ENCODE measurements around the gene FAM217B.

The FAM217B gene, protein sequence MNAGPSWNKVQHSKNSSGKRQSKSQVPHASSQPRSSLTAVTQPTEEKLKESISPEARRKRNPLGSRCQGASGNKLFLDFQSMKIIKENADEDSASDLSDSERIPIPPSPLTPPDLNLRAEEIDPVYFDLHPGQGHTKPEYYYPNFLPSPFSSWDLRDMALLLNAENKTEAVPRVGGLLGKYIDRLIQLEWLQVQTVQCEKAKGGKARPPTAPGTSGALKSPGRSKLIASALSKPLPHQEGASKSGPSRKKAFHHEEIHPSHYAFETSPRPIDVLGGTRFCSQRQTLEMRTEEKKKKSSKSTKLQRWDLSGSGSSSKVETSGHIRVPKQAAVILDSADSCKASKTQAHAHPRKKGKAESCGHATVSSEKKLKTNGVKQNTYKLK

GRCh38 chr20:59940129-59940955 is at the start of gene FAM217B, which contains the start of gene PPP1R3D:
Gene FAM217B, plus strand, starts transcription at chr20:59940389. Its CDS starts 3,555 bp downstream, at chr20:59943944.
Gene PPP1R3D, minus strand, starts transcription at chr20:59940305. Its CDS starts 374 bp downstream, at chr20:59939931.
- peak; percentile 82 for DNase-seq (ENCODE audit: low read depth, low spot score)

- no peak for DNase-seq (ENCODE audit: low read depth, low spot score)
Observed at GRCh38 chr20:59891581-59891980, 48.6 kb upstream of the FAM217B start.

- DNase-seq (ENCODE audit: low read depth, low spot score), result no peak
Observed at GRCh38 chr20:59895908-59896307, 44.3 kb upstream of the FAM217B start.

GRCh38 chr20:59902470-59902869 is 37.7 kb upstream of the FAM217B start:
- DNase-seq (ENCODE audit: low read depth, low spot score), result no peak

DNA sequence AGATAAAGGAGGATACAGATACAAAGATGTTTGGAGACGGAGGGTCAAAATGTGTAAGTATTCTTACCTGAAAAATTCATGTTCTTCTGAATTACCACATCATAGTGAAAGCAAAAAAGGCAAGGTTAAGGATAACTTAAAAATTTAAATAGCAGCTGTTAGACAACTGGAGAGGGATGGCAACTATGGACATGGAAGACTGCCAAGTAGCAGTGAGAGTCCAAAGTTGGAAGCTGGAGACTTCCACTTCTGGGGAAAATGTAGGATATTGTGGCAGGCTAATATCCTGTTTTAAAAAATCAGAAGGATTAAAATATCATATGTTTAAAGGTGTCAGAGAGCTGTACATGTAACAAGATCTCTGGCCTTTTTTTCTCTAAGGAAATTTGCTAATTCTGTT is 36.6 kb upstream of the FAM217B start:
- DNase-seq (ENCODE audit: low read depth, low spot score), result no peak

GRCh38 chr20:59908855-59909254 is 31.3 kb upstream of the FAM217B start:
- DNase-seq (ENCODE audit: low read depth, low spot score), result no peak

DNA sequence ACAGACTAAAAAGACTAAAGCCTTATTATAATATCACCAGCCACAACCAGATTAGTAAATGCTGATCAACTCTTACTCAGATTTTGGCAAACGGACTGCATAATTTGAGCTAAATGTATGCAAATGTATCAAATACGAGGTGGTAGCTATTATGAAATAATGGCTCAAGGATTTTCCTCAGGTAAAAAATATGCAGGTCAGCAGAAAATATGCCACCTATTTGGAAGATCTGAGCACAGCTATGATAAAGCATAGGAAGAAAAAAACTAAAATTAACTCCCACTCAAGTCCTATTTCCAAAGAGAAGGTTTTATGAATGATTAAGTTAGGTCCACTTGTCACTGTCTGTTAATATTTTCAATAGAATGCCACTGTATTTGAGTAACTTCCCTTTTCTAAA is 29.1 kb upstream of the FAM217B start:
- no peak for DNase-seq (ENCODE audit: low read depth, low spot score)

GRCh38 chr20:59912609-59913008 is 27.6 kb upstream of the FAM217B start:
- DNase-seq (ENCODE audit: low read depth, low spot score), result no peak

- DNase-seq (ENCODE audit: low read depth, low spot score), result no peak
Observed at GRCh38 chr20:59920944-59921343, 19.2 kb upstream of the FAM217B start.

- DNase-seq (ENCODE audit: low read depth, low spot score), result no peak
Observed at GRCh38 chr20:59923514-59923913, 16.7 kb upstream of the FAM217B start.

- DNase-seq (ENCODE audit: low read depth, low spot score), result no peak
Observed at GRCh38 chr20:59925359-59925758, 14.8 kb upstream of the FAM217B start.

GRCh38 chr20:59925899-59926298 is 14.3 kb upstream of the FAM217B start:
- DNase-seq (ENCODE audit: low read depth, low spot score), result no peak

DNA sequence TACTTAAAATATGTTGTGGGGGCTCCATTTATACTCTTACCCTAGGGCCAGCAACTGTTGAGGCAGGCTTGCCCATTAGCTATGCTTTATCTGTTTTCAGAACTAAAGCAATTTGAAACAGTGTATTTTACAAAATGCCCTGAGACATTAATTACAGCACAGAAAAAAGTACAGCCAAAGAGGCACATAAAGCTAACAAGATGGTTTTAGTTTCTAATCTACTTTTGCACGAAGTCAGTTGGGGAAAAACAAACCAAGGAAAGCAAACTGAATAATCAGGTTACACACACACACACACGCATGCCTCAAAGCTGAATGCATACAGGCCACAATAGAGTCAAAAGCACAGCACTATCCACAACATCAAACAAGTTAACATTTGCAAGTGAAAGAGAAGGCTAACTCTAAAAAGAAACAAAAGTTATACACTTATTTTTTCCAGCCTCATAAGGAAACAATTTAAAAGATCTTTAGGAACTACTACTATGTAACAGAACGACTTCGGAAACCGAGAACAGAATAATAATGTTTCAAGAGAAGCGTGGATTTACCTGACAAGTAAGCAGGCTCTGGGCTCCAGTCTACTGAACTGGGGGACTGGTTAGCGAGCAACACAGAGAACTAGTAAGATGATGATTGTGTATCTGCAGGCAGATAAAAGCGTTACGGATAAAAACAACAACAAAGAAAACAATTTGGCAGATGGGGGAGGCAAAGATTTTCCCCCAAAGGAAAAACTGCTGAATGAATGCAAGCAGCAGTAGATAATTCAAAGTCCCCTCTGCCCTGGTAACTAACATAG is 8.5 kb upstream of the FAM217B start:
- no peak for DNase-seq (ENCODE audit: low read depth, low spot score)

DNA sequence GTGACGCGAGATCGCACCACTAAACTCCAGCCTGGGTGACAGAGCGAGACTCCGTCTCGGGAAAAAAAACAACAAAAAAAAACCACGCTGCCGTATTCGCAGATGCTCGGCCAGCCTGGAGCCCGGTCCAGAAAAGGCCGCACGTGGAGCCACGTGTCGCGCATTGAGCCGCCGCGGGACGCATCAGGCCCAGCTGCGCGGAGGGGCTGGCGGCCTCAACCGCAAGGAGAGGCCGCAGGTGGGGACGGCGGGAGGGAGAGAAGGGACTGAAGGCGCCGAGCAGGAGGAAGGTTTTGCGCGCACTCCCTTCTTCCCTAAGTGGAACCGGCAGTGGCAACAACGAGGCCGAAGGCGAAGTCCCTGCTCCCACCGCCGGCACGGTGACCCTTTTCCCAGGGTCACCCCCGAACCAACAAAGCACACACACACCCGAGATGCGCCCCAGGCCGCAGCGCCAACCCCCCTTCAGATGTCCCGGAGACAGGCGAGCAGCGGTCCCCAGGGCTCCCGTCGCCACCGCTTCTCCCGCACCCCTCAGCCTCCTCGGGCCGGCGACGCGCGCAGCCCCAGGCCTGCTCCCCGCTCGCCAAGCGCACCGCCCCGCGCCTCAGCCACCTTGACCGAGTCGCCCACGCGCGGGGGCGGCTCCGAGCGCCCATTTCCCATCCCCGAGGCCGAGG is 7.4 kb upstream of the FAM217B start:
- DNase-seq (ENCODE audit: low read depth, low spot score), result no peak

DNA sequence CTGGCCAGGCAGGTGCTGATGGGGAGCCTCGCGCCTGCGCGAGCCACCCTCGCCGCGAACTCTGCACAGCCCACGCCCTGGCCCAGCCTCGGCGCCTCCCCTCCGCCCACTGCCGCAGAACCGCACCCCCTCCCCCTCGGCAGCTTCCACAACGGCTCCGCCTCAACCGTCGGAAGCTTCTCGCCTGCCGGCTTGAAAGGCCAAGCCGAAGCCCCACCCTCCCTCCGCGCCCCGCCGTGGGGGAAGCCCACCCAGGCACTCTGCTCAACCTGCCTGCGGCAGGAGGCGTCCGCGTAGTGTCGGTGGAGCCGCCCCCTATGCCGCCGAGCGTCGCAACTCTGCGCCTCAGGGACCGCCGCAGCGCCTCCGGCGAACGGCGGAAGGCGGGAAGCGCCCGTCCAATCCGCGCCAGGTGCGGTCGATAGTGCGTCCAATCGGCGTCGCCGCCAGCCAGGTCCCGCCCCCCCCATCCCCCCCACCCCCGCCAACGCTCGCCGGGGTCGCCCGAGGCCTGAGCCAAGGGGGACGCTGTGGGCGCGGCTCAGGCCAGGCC is 6.8 kb upstream of the FAM217B start, which contains the start of gene SYCP2:
TSS of gene SYCP2 (minus strand) at position 342 of the 553 bp plus-strand sequence. CDS start 11,224 bp downstream, outside the sequence.
- no peak for DNase-seq (ENCODE audit: low read depth, low spot score)

GRCh38 chr20:59933849-59934585 is 6.2 kb upstream of the FAM217B start:
- peak; percentile 13 for DNase-seq (ENCODE audit: low read depth, low spot score)

DNA sequence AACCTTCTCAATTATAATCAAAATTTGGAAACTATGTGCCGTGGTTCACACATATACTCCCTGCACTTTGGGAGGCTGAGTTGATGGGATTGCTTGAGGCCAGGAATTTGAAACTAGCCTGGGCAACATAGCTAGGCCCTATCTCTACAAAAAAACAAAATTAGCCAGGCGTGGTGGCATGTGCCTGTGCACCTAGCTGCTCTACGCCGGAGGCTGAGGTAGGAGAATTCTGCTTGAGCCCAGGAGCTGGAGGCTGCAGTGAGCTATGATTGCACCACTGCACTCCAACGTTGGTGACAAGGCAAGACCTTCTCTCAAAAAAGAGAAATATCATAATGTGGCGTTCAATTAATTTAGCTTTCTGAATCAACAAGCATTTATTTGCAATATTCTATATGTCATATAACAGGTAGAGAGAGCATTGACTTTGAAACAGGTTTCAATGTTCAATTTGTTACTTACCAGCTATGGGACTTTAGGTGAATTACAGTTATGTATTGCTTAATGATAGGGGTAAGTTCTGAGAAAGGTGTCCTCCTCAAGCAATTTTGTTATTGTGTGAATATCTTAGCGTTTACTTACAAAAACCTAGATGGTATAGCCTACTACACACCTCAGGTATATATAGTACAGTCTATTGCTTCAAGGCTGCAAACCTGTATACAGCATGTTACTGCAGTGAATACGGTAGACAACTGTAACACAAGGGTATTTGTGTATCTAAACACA is 4.6 kb upstream of the FAM217B start:
- no peak for DNase-seq (ENCODE audit: low read depth, low spot score)

DNA sequence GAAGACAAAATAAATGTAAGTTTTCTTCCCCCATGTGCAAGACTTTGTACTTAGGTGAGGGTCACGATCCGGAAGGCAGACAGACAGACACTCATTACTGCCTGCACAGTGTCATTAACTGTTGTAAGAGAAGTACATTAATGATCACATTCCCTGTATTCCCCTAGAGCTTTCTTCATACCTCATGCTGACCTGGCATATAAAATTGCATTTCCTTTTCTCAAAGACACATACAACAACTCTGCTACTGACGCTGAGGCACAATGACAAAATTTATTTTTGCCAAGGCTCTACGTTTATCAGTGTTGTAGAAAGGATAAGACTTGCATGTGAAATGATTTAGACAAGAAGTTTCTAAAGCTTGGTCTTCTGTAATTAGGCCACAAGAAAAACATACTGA is 3.8 kb upstream of the FAM217B start:
- DNase-seq (ENCODE audit: low read depth, low spot score), result no peak

GRCh38 chr20:59937150-59937549 is 3.0 kb upstream of the FAM217B start:
- DNase-seq (ENCODE audit: low read depth, low spot score), result no peak
